Adipocyte (in vitro differentiated cells): Measurements from ENCODE around the gene CACNA1G.
A peak's percentile ranks its signal among the peaks of the same experiment; 100 is the strongest.

Experiments used
- DNase-seq: peaks from one replicate; pipeline ENCODE4 v3.0.0-alpha.2; 2015; ENCODE audit warnings: low read depth
- H3K27me3 ChIP-seq: replicated peaks from 2 replicates; pipeline ENCODE4 v1.7.0; 2013; ENCODE audit warnings: mild to moderate bottlenecking, low read length, moderate library complexity; ENCODE audit not compliant: control insufficient read depth, insufficient read depth
- H3K36me3 ChIP-seq: 2 replicates; pipeline ENCODE4 v1.7.0; 2013; ENCODE audit warnings: low read length, mild to moderate bottlenecking, moderate library complexity; ENCODE audit not compliant: control insufficient read depth, insufficient read depth, severe bottlenecking
- H3K4me1 ChIP-seq: 2 replicates; pipeline ENCODE4 v1.7.0; 2013; ENCODE audit warnings: mild to moderate bottlenecking, low read length, moderate library complexity; ENCODE audit not compliant: control insufficient read depth, insufficient read depth
- H3K4me3 ChIP-seq: 2 replicates; pipeline ENCODE4 v1.7.0; 2013; ENCODE audit warnings: mild to moderate bottlenecking, low read length, moderate library complexity
- H3K9ac ChIP-seq: 2 replicates; pipeline ENCODE4 v1.7.0; 2013; ENCODE audit warnings: mild to moderate bottlenecking, low read length, moderate library complexity
- H3K9me3 ChIP-seq: 2 replicates; pipeline ENCODE4 v1.7.0; 2013; ENCODE audit warnings: mild to moderate bottlenecking, low read length, moderate library complexity; ENCODE audit not compliant: control insufficient read depth

Gene CACNA1G

DNA sequence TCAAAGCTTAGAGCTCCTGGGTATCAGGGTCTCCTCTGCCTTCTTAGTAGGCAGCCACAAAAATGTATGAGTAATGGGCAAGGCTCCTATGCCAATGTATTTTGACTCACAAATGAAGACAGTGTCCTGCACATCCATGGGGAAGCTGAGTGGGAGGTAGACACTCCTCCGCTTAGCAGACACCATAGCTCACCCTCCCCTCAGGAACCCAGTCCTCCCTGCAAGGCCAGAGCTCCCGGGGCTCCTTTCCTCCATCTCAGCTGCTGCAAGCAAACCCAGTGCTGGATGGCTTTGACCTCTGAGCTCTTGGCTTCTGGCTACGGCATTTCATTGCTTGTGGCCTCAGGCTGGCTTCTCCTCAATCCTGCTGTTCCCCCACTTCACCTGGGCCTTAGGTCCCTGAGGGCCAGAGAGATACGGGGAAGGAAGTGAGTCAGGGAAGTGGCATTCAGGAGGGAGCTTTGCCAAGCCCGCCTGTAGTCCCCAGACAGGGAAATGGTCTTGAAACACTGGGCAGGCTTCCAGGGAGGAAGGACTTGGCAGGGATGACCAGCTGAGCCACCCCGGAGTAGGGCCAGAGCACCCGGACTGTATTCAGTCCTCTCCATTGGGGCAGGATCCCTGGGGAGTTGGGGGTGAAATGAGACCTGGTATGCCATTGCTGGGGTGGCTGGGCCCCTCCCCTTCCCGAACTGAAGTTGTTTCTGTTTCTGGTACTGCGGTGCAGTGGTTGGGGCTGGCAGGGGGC, 78.6 kb downstream of the CACNA1G start:
- peak; percentile 96 for DNase-seq
- Histone ChIP-seq H3K9ac (peak overlapping the region; percentile 56), H3K9me3 (no peaks in the 10 kb centered on the region), H3K27me3 (no peaks in the 10 kb centered on the region), H3K36me3 (peaks cover 8% of the 10 kb centered on the region), H3K4me3 (peak overlapping the region; percentile 39), H3K4me1 (peaks cover 68% of the 10 kb centered on the region)

DNA sequence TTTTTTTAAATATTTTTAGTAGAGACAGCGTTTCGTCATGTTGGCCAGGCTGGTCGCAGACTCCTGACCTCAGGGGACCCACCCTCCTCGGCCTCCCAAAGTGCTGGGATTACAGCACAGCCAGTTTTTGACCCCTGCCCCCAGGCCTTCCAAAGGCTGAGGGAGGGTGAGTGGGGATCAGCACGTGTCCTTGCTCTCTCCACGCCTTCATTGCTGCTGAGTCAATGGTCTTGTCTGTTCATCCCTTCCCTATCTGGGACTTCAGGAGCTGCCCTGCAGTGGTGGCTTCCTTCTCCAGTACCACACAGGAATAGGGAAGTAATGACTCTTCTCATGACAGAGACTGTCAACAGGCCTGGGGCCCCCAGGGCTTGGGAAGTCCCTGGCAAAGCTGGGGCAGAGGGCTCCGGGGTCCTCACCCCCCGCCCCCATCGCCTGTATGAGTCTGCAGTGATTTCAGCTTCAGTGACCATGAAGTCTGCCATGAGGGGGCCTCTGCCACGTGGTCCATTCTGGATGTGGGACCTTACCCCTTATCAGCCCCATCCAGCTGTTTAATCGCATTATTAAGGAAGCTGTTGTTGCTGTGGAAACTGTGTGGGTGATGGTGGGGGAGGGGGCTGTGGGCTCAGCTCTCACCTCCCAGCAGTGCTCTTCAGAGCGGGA, 80.3 kb downstream of the CACNA1G start:
- H3K9ac ChIP-seq = no peak overlapping the region
- DNase-seq = no peak
- H3K36me3 ChIP-seq = peaks cover 8% of the 10 kb centered on the region
- H3K9me3 ChIP-seq = no peaks in the 10 kb centered on the region
- H3K27me3 ChIP-seq = no peaks in the 10 kb centered on the region
- H3K4me1 ChIP-seq = peaks cover 56% of the 10 kb centered on the region
- no peak overlapping the region for H3K4me3 ChIP-seq

DNA sequence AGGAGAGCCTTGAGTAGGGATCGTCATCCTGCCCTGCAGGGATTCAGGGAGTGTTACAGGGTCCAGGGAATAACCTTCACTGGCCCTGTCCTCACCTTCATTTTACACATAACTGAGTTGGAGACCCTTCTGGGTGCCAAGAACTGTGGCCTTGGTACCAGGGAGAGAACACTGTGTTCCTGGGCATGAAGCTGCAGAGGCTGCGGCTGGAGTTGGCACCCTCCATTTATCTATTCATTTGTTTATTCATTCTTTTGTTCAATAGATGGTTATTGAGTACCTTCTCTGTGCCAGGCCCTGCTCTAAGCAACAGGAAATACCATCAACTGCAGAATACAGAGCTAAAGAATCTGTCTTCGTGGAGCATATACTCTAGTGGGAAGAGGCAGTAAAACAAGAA, 80.8 kb downstream of the CACNA1G start:
- Histone ChIP-seq H3K4me3 (no peak overlapping the region), H3K4me1 (peaks cover 50% of the 10 kb centered on the region), H3K27me3 (no peaks in the 10 kb centered on the region), H3K9ac (no peak overlapping the region), H3K36me3 (peaks cover 8% of the 10 kb centered on the region), H3K9me3 (no peaks in the 10 kb centered on the region)
- DNase-seq = no peak

DNA sequence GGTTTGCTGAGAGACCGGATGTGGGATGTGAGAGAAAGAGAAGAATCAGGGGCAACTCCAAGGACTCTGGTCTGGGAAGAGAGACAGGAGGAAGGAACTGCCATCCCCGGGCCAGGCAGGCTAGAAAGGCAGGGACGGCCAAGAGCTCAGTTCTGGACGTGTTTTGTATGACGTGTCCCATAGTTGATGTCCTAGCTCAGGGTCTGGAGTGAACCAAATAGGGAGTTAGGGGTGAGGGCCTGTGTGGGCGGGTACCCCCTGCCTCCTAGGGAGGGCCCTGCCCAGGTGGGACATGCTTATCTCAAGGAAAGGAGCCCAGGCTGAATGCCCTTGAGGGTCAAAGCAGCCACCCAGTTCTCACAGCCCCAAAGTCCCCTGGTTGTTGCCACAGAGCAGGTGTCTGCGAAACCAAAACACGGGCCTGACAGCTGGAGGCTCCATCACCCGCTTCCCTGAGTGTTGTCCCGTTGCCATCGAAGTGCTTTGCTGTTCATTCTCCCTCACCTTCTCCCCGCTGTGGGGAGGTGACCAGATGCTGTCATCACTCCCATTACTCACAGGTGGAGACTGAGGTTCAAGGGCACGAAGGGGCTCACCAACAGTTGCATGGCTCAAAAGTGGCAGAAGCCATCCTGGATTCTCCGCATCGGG, 81.7 kb downstream of the CACNA1G start:
- peaks cover 42% of the 10 kb centered on the region for H3K4me1 ChIP-seq
- no peak for DNase-seq
- no peak overlapping the region for H3K4me3 ChIP-seq
- H3K36me3 ChIP-seq = peaks cover 8% of the 10 kb centered on the region
- no peaks in the 10 kb centered on the region for H3K27me3 ChIP-seq
- no peaks in the 10 kb centered on the region for H3K9me3 ChIP-seq
- H3K9ac ChIP-seq = no peak overlapping the region

DNA sequence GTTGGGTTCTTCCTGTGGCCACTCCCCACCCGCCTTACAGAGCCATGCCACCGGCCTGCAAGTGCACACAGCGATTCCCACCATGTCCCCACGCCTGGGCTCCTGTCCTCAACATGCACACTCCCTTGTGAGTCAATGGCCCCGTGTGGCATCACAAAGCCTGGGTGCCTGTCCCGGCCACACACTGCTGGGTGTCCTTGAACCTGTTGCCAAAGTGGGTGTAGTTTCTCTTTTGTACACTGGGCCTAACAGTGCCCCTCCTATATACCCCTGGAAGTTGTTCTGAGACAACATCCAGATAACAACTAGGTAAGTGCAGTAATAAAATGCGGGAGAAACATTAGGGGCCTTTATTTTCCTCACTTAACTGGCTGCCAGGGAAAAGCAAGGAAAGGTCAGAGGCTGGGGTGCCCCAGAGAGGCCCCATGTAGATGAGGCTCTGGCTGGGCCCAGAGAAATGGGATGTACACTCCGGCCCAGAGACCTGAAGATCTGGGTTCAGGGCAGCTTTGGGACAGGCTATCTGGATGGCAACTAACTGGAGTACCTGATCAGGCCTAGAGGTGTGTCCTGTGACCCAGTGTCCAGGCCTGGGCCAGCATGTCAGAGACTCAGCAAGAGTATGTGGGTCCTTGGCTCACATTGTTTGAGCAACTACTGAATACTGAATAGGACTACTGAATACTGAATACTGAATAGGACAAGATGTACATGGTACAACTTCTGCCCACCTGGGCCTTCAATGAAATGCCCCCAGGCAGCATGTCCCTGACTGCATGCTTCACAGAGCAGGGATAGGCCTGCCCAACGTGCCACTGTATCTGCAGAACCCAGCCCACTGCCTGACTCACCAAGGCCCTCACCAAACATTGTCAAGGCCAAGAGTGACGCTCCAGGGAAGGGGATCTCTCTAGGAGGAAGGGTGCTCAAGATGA, 82.5 kb downstream of the CACNA1G start:
- H3K36me3 ChIP-seq = peaks cover 8% of the 10 kb centered on the region
- H3K9ac ChIP-seq = no peak overlapping the region
- no peaks in the 10 kb centered on the region for H3K9me3 ChIP-seq
- H3K4me3 ChIP-seq = no peak overlapping the region
- peaks cover 35% of the 10 kb centered on the region for H3K4me1 ChIP-seq
- H3K27me3 ChIP-seq = no peaks in the 10 kb centered on the region
- no peak for DNase-seq

DNA sequence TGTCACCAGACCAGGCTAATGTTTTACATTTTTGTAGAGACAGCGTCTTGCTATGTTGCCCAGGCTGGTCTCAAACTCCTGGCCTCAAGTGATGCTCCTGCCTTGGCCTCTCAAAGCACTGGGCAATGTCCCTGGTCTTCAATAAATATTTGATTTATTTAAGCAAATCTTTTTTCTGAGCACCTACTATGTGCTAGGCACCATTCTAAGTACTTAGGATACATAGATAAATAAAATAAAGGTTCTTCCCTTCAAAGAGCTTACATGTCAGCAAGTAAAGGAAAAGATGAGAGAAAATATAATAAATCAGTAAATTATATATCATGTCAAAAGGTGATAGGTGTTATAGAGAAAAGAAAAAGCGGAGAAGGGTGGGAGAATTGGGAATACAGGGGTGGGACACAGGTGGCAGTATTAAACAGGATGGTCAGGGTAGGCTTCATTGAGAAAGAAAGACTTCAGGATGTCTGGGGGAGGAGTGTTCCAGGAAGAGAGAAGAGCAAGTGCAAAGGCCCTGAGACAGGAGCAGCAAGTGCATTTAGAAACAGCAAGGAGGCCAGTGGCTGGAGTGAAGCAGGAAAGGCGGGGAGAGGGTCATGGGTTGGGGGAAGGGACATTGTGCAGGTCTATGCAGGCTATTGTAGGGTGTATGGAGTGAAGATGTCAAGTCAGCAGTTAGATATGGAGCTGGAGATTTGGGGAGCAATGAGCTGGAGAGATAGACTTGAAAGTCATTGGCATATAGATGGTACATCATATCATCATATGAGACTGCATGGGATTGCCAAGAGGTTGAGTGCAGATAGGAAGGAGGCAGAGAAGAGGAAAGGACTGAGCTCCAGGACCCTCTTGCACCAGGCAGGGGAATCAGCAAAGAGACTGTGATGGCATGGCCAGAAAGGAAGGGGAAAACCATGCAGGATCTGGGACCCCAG, 85.5 kb downstream of the CACNA1G start:
- Histone ChIP-seq H3K9ac (no peak overlapping the region), H3K4me3 (no peak overlapping the region), H3K4me1 (peaks cover 5% of the 10 kb centered on the region), H3K27me3 (no peaks in the 10 kb centered on the region), H3K36me3 (peaks cover 8% of the 10 kb centered on the region), H3K9me3 (no peaks in the 10 kb centered on the region)
- DNase-seq = no peak

DNA sequence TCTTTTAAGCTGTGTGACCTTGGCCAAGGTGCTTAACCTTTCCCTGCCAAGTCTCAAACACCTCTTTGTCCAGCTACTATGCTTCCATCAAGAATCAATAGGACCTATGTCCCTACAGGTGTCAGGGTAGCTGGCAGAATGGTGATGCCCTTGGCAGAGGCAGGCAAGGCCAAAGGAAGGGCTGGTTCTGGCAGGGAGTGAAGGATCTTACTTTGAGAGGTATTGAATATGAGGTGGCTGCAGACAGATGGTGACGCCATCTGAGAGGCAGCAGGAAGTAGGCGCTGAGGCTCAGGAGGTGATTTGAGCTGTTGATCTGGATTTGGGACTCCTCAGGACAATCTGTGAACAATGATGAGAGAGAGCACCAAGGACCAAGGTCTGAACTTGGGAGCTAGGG, 86.7 kb downstream of the CACNA1G start:
- Histone ChIP-seq H3K9ac (no peak overlapping the region), H3K4me3 (no peak overlapping the region), H3K4me1 (no peaks in the 10 kb centered on the region), H3K36me3 (peaks cover 8% of the 10 kb centered on the region), H3K27me3 (no peaks in the 10 kb centered on the region), H3K9me3 (no peaks in the 10 kb centered on the region)
- no peak for DNase-seq

DNA sequence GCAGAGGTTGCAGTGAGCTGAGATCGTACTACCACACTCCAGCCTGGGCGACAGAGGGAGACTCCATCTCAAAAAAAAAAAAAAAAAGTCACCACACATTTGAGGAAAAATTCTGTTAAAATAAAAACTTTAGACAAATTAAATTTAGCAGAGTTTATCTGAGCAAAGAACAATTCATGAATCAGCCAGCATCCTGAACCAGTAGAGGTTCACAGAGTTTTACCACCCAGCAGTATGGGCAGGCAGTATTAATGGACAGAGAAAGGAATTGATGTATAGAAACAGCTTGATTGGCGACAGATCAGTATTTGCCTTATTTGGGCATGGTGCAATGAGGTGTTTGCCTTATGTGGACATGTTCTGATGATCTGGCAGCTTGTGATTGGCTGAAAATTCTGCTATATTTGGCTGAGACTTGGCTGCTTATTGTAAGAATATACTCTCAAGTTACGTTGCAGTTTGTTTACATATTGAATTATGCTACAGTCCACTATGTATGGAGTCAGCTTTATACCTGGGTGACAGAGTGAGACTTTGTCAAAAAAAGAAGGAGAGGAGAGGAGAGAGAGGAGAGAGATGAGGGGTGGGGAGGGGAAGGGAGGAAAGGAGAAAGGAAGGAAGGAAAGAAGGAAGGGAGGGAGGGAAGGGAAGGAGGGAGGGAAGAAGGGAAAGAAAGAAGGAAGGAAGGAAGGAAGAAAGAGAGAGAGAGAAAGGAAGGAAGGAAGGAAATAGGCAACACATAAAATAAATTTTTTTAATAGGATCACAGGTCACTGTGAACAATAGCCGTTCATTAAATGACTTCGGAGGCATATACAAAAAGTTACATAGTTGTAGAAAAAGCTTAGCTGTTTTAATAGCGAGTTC, 88.8 kb downstream of the CACNA1G start:
- Histone ChIP-seq H3K9me3 (no peaks in the 10 kb centered on the region), H3K27me3 (no peaks in the 10 kb centered on the region), H3K36me3 (no peaks in the 10 kb centered on the region), H3K4me1 (no peaks in the 10 kb centered on the region), H3K4me3 (no peak overlapping the region), H3K9ac (no peak overlapping the region)
- no peak for DNase-seq

DNA sequence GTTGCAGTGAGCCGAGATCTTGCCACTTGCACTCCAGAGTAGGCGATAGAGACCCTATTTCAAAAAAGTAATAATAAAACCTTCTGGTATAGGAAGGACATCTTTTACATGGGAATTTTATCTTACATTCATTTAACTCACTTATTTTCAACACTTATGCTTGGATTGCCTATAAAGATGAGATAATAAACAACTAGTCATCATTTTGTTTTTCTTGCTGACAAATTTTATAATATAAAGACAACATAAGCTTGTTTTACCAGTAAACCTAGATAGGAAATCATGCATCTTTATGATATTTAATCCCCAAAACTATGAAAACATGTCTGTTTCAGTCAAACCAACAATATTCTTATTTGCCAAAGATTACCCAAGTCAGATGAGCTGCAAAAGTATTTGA, 91.1 kb downstream of the CACNA1G start:
- Histone ChIP-seq H3K36me3 (peaks cover 3% of the 10 kb centered on the region), H3K4me3 (no peak overlapping the region), H3K9me3 (no peaks in the 10 kb centered on the region), H3K9ac (no peak overlapping the region), H3K27me3 (no peaks in the 10 kb centered on the region), H3K4me1 (no peaks in the 10 kb centered on the region)
- no peak for DNase-seq
